ENCODE measurements around the gene PIWIL4.

PIWIL4 gene

DNA sequence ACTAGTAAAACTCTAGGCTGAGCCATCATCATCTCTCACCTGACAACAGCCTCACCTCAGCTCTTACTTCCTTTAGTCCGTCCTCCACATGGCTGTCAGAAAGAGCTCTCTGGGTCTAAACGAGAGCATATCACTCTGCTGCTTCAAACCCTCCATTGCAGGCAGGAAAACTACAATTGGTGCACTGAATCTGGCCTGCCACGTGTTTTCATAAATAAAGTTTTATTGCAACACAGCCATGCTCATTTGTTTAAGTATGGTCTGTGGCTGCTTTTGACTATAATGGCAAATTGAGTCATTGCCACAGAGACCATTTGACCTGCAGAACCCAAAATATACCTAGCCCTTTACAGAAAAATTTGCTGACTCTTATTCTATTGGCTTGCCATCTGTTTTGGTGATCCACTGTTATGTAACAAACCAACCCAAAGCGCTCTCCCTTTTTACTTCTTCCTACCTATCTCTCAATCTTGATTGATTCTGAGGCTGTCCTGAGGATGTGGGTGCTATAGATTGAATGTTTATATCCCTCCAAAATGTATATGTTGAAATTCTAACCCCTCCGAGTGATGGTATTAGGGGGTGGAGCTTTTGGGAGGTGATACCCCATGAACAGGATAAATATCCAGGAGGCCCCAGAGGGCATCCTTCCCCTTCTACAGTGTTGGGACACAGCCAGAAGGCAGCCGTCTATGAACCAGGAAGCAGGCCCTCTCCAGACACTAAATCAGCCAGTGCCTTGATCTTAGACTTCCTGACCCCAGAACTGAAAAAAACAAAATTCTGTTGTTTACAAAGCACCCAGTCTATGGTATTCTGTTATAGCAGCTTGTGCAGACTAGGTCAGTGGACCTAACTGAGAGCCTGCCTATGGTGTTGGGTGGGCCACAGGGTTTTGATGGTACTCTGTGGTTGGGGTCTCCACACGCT lies 99.9 kb downstream of the PIWIL4 start:
- DNase-seq: no peak

DNA sequence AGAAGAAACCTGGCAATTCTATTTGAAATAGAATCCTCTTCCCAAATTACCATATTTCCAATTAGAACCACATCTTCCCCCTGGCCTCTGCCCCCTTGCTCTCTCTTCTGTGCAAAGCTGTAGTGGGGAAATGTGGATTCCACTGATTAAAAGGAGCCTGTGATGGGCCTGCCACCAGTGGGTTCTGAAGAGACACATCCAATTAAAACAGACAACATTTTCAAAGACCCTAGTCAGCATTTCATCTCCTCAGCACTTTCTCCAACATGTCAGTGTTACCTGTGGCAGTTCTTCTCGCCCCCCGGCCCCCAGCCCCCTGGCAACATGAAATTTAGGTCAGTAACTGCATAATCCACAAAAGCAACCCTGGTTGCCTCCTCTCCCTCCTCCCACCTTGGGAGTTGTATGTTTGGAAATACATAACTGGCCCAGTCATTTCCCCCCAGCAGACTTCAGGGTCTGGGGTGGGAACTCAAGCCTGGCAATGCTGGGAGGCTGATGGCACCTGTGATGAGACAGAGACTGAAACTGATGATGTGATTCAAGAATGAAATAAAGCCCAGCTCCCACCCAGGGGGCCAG lies 101.1 kb downstream of the PIWIL4 start:
- no peak for DNase-seq

DNA sequence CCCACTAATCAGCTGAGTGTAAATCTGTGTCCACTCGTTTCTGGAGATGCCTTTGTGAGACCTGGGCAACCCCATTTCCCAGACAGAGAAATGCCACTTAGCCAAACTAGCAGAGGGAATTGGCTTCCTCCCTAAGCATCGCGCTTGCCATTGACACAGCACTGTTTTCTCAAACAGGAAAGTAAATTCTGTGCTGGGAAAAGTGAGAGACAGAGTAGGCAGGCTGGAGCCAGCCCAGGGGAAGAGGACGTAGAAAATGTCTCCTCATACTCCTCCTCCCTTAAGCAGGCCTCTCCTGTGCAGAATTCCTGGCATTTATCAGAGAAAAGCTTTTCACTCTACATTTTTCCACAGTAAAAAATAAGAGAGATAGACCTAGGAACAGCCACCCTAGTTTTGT lies 101.9 kb downstream of the PIWIL4 start:
- DNase-seq: no peak
